Keratinocyte (primary cell): ENCODE measurements around the gene LCE6A. TPM values are rescaled to one million over a fixed set of nuclear protein-coding genes. Genes with fewer than 3 reads are reported as not detected.

Source experiments
- DNase-seq: peaks from one replicate; pipeline ENCODE4 v3.0.0-alpha.2; 2011; ENCODE audit warnings: low read depth, missing footprints, low spot score
- FAIRE-seq: peaks from 2 replicates; lab custom pipeline; 2011; peaks lifted over from hg19 to GRCh38; lab: Jason Lieb, UNC
- H2AFZ ChIP-seq: 2 replicates; pipeline ENCODE4 v1.6.0; 2012; ENCODE audit warnings: low read length, control low read depth, inconsistent platforms; ENCODE audit not compliant: control insufficient read depth
- H3K27ac ChIP-seq: 2 replicates; pipeline ENCODE4 v1.5.1; 2011; ENCODE audit warnings: low read length; ENCODE audit not compliant: control insufficient read depth, insufficient read depth
- H3K27me3 ChIP-seq: 3 replicates; pipeline ENCODE4 v1.6.0; 2011; ENCODE audit warnings: low read length; ENCODE audit not compliant: control insufficient read depth, insufficient read depth; ENCODE audit errors: extremely low read depth
- H3K36me3 ChIP-seq, 2 experiments: 2 replicates in 1 of 2; 3 replicates in 1 of 2; pipeline ENCODE4 v1.5.1; 2011; ENCODE audit warnings: low read length in 2 of 2, mild to moderate bottlenecking in 1 of 2; ENCODE audit not compliant: control insufficient read depth in 2 of 2, insufficient read depth in 2 of 2; ENCODE audit errors: extremely low read depth in 1 of 2
- H3K4me1 ChIP-seq: 3 replicates; pipeline ENCODE4 v1.5.1; 2011; ENCODE audit warnings: low read length; ENCODE audit not compliant: control insufficient read depth, insufficient read depth; ENCODE audit errors: extremely low read depth
- H3K4me2 ChIP-seq: 3 replicates; pipeline ENCODE4 v1.6.0; 2011; ENCODE audit warnings: low read depth, low read length; ENCODE audit not compliant: control insufficient read depth, insufficient read depth; ENCODE audit errors: extremely low read depth
- H3K4me3 ChIP-seq, 3 experiments: fragments of 200-600 bp in 1 of 3; sonication (generic) in 1 of 3; 2 replicates in 2 of 3; 3 replicates in 1 of 3; pipeline ENCODE4 v1.5.1; 2011 to 2016; ENCODE audit warnings: low read length in 3 of 3, mild to moderate bottlenecking in 3 of 3, control low read depth in 2 of 3, inconsistent platforms in 1 of 3, low read depth in 1 of 3, mixed read lengths in 1 of 3, mixed run types in 1 of 3, moderate library complexity in 1 of 3; ENCODE audit not compliant: control insufficient read depth in 2 of 3, insufficient read depth in 2 of 3; ENCODE audit errors: extremely low read depth in 1 of 3
- H3K79me2 ChIP-seq: 2 replicates; pipeline ENCODE4 v1.6.0; 2012; ENCODE audit warnings: low read length; ENCODE audit not compliant: control insufficient read depth, insufficient read depth
- H3K9ac ChIP-seq: 3 replicates; pipeline ENCODE4 v1.6.0; 2011; ENCODE audit warnings: low read length; ENCODE audit not compliant: control insufficient read depth, insufficient read depth; ENCODE audit errors: extremely low read depth
- H3K9me1 ChIP-seq: 3 replicates; pipeline ENCODE4 v1.6.0; 2011; ENCODE audit warnings: low read length; ENCODE audit not compliant: control insufficient read depth, insufficient read depth; ENCODE audit errors: extremely low read depth
- H3K9me3 ChIP-seq: 2 replicates; pipeline ENCODE4 v1.5.1; 2012; ENCODE audit warnings: low read depth, low read length; ENCODE audit not compliant: control insufficient read depth
- H4K20me1 ChIP-seq: 3 replicates; pipeline ENCODE4 v1.6.0; 2011; ENCODE audit warnings: low read length; ENCODE audit not compliant: control insufficient read depth, insufficient read depth; ENCODE audit errors: extremely low read depth
- CTCF ChIP-seq, 3 experiments: IDR thresholded peaks in 1 of 3; conservative IDR thresholded peaks in 1 of 3; optimal IDR thresholded peaks in 1 of 3; 2 replicates in 2 of 3; 3 replicates in 1 of 3; pipeline versions ENCODE3 to v1.5.1; 2011; ENCODE audit warnings: low read length in 3 of 3, mild to moderate bottlenecking in 3 of 3, moderate library complexity in 2 of 3, control low read depth in 1 of 3, inconsistent platforms in 1 of 3; ENCODE audit not compliant: insufficient read depth in 2 of 3; ENCODE audit errors: extremely low read depth in 1 of 3
- EZH2 ChIP-seq: IDR thresholded peaks from one replicate; pipeline ENCODE4 v1.6.1; 2012; ENCODE audit warnings: inconsistent platforms, mild to moderate bottlenecking, low read length, moderate library complexity
- dilution Hi-C: fragments of 300-500 bp; cut with MboI; formaldehyde crosslinking; loops from one replicate; pipeline ENCODE4 v1.7.0; 2020; ENCODE audit warnings: low sequenced_read_pairs; ENCODE audit not compliant: extremely low pct_ligation_motif_present
- polyA plus RNA-seq, 5 experiments: library from polyadenylated mRNA; depleted of rRNA in 3 of 5; stranded (reverse) in 3 of 5; stranded (forward) in 1 of 5; unstranded in 1 of 5; fragments of >200 nt; gene quantifications; 1 replicate in 1 of 5; 2 replicates in 3 of 5; 3 replicates in 1 of 5; pipeline versions ENCODE4 v1.2.1 to v1.2.3, GENCODE V29; 2011 to 2012; ENCODE audit warnings: missing spikeins in 2 of 5, low read depth in 1 of 5, low replicate concordance in 1 of 5

LCE6A gene
- polyA plus RNA-seq, 1 donor (not counting 4 experiments of a cell fraction or from before 2014, with no cell fraction given) = 0.60 TPM

DNA sequence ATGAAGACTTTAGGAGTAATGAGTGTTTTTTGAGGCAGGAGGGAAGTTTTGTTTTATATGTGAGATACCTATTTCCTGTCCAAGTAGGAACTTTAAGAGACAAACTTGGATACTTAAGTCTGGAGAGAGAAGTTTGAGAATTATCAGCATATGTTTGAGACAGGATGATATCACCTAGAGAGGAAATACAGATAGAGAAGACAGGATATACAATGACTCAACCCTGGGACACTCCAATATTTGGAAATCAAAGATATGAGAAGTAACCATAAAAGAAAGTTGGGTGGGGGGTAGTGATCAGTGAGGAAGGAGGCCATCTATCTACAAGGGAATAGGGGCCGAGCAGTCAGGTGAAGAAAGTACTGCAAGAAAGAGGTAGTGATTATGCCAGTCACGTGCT, 23.7 kb downstream of the LCE6A start:
- Histone ChIP-seq H3K4me1 (no peaks in the 10 kb centered on the region), H3K27me3 (no peaks in the 10 kb centered on the region), H3K4me2 (no peak overlapping the region), H3K79me2 (no peaks in the 10 kb centered on the region), H3K9me3 (no peaks in the 10 kb centered on the region), H3K9ac (no peak overlapping the region), H3K9me1 (no peaks in the 10 kb centered on the region), H3K27ac (no peak overlapping the region), H3K36me3 (no peaks in the 10 kb centered on the region), H2AFZ (no peak overlapping the region), H4K20me1 (no peaks in the 10 kb centered on the region), H3K4me3 (no peak overlapping the region)
- DNase-seq (no peak), FAIRE-seq (no peak)
- dilution Hi-C loops = no loop called here
- TF ChIP-seq CTCF (optimal IDR thresholded peaks at IDR 0.05 in 1 of 3, IDR thresholded peaks at IDR 0.05 in 1 of 3, conservative IDR thresholded peaks at IDR 0.05 in 1 of 3; ENCODE audit: extremely low read depth in 1 of 3, insufficient read depth in 2 of 3, low read length in 3 of 3) = no peak
- no peak for TF ChIP-seq EZH2

DNA sequence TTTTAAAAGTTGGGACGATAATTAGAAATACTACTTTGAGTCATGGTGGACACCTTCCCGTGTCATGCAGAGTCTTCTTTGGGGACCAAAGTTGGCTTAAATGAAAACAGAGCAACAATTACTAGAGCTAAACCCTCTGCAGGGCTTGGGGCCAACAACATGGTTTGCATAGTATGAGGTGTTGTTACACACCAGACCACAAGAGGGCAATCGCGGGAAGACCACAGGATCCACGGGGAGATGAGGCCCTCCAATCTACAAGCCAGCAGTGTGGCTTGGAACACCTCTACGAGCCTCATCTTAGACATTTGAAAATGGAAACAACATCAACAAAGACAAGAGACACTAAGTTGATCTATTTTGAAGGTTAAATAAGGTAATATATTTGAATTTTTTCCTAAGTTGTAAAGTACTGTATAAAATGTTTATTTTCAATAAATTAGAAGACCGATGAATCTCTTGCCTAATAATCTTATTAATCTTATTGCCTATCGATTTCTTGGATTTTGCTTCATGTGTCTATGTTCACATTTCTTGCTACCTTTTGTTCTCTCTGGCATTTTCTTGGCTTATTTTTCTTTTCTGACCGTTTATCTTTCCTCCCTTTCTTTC, 27.3 kb downstream of the LCE6A start:
- no peaks in the 10 kb centered on the region for H3K4me1 ChIP-seq
- no peak overlapping the region for H3K4me3 ChIP-seq
- no peaks in the 10 kb centered on the region for H4K20me1 ChIP-seq
- no peaks in the 10 kb centered on the region for H3K9me1 ChIP-seq
- dilution Hi-C loops = no loop called here
- no peaks in the 10 kb centered on the region for H3K79me2 ChIP-seq
- no peak overlapping the region for H2AFZ ChIP-seq
- no peak for DNase-seq
- H3K4me2 ChIP-seq = no peak overlapping the region
- TF ChIP-seq EZH2 (no peak), CTCF (optimal IDR thresholded peaks at IDR 0.05 in 1 of 3, IDR thresholded peaks at IDR 0.05 in 1 of 3, conservative IDR thresholded peaks at IDR 0.05 in 1 of 3; ENCODE audit: extremely low read depth in 1 of 3, insufficient read depth in 2 of 3, low read length in 3 of 3) (peak; percentile 81 to 94 (median 86))
- no peak overlapping the region for H3K27ac ChIP-seq
- FAIRE-seq = peak; percentile 95
- no peaks in the 10 kb centered on the region for H3K27me3 ChIP-seq
- H3K9ac ChIP-seq = no peak overlapping the region
- no peaks in the 10 kb centered on the region for H3K9me3 ChIP-seq
- H3K36me3 ChIP-seq = no peaks in the 10 kb centered on the region
